ENCODE measurements around the gene OTUB1. TPM values are rescaled to one million over a fixed set of nuclear protein-coding genes. Genes with fewer than 3 reads are reported as not detected.

The OTUB1 gene
- total and polyA plus RNA-seq, 9 of the 15 experiments (the other 6 are each of a cell fraction or from before 2014, with no cell fraction given): 29.5 to 134 (median 66.1) TPM

DNA sequence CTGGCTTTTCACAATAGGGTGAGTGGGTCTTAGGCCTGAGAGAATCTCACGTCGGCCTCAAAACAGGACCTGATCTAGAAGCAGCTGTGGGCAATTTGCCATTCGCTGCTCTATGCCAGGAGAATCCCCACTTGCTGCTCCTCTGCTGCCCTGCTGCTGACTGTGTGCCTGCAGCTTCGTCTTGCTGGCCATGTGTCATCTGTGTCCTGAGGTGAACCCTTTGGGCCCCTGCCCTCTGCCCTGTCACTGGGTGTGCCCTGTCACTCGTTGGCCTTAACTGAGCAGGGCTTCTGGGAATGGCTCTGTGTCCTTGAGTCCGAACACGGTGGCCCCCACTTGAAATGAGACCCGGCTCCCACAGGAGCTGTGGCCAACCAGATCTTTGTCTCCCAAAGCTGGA, 41.3 kb upstream of the OTUB1 start:
- peaks cover 38 to 46% of the 10 kb centered on the region in 2 experiments for H3K4me1 ChIP-seq (replicated peaks in 1 of 2; ENCODE audit: control insufficient read depth in 2 of 2, insufficient read depth in 2 of 2, low read length in 2 of 2)
- ChIA-PET POLR2A (interaction anchor here (0.6 to 3.4 kb wide), 6 partner anchors 10 to 380 kb away, joined by 3 to 14 read pairs (median 3); no protein-coding TSS in a partner anchor), CTCF (ENCODE audit: low intra/inter-chr PET ratio) (interaction anchor here (0.6 to 2.0 kb wide), 3 partner anchors 104 to 208 kb away, joined by 3 to 21 read pairs (median 3); no protein-coding TSS in a partner anchor)
- H3K9ac ChIP-seq (ENCODE audit: insufficient read depth in 1 of 2, low read depth in 2 of 2, low read length in 2 of 2): peak overlapping the region in 1 of 2 experiments; percentile 71; a peak in 2 of 4 replicates
- in situ Hi-C loops (cut with MboI): loop anchor here (10.0 kb wide), 1 partner anchor 110 kb away; the partner anchor contains the start of gene MARK2
- H3K79me2 ChIP-seq (ENCODE audit: control insufficient read depth, insufficient read depth, low read length): peaks cover 55% of the 10 kb centered on the region
- DNase-seq (ENCODE audit: extremely low read depth in 1 of 4, low spot score in 3 of 4): no peak
- H3K9me1 ChIP-seq (ENCODE audit: control insufficient read depth, insufficient read depth, low read length): peaks cover 4% of the 10 kb centered on the region
- peaks cover 78% of the 10 kb centered on the region for H3K36me3 ChIP-seq (ENCODE audit: control insufficient read depth, insufficient read depth, low read length)
- no peak overlapping the region for H3K4me3 ChIP-seq
- ATAC-seq: peak; percentile 48
- H3K4me2 ChIP-seq (ENCODE audit: insufficient read depth, low read length): peak overlapping the region; percentile 24; the same call in 1 of the 2 replicates
- H3K9me3 ChIP-seq (replicated peaks; ENCODE audit: control insufficient read depth, insufficient read depth, low read depth, low read length): no peaks in the 10 kb centered on the region
- H2AFZ ChIP-seq (ENCODE audit: low read depth, low read length): no peak overlapping the region
- H4K20me1 ChIP-seq (replicated peaks; ENCODE audit: control insufficient read depth, insufficient read depth, low read length): peaks cover 15% of the 10 kb centered on the region; the same call in 1 of the 2 replicates
- intact Hi-C loops (cut with micrococcal nuclease): loop anchor here (1.0 kb wide), 1 partner anchor 108 kb away; no protein-coding TSS in a partner anchor
- H3K27me3 ChIP-seq (ENCODE audit: control insufficient read depth in 2 of 2, insufficient read depth in 2 of 2, low read length in 2 of 2): no peaks in the 10 kb centered on the region
- no peak overlapping the region; the same call in 2 of the 3 replicates for H3K27ac ChIP-seq (ENCODE audit: extremely low read depth, low read depth, low read length)
- BruUV-seq (replicated peaks): no TSS peak
- WGBS (ENCODE audit: insufficient coverage, low coverage, missing lambda C conversion rate): 47% methylated on average over 8 of the region's 8 CpGs
- FAIRE-seq: no peak
- TF ChIP-seq, protein P1, sequence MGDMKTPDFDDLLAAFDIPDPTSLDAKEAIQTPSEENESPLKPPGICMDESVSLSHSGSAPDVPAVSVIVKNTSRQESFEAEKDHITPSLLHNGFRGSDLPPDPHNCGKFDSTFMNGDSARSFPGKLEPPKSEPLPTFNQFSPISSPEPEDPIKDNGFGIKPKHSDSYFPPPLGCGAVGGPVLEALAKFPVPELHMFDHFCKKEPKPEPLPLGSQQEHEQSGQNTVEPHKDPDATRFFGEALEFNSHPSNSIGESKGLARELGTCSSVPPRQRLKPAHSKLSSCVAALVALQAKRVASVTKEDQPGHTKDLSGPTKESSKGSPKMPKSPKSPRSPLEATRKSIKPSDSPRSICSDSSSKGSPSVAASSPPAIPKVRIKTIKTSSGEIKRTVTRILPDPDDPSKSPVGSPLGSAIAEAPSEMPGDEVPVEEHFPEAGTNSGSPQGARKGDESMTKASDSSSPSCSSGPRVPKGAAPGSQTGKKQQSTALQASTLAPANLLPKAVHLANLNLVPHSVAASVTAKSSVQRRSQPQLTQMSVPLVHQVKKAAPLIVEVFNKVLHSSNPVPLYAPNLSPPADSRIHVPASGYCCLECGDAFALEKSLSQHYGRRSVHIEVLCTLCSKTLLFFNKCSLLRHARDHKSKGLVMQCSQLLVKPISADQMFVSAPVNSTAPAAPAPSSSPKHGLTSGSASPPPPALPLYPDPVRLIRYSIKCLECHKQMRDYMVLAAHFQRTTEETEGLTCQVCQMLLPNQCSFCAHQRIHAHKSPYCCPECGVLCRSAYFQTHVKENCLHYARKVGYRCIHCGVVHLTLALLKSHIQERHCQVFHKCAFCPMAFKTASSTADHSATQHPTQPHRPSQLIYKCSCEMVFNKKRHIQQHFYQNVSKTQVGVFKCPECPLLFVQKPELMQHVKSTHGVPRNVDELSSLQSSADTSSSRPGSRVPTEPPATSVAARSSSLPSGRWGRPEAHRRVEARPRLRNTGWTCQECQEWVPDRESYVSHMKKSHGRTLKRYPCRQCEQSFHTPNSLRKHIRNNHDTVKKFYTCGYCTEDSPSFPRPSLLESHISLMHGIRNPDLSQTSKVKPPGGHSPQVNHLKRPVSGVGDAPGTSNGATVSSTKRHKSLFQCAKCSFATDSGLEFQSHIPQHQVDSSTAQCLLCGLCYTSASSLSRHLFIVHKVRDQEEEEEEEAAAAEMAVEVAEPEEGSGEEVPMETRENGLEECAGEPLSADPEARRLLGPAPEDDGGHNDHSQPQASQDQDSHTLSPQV (IDR thresholded peaks at IDR 0.05): peak; percentile 65
- no peak for TF ChIP-seq ZNF174 (CRISPR knock-in tag; IDR thresholded peaks at IDR 0.05)
- TF ChIP-seq, protein P2, sequence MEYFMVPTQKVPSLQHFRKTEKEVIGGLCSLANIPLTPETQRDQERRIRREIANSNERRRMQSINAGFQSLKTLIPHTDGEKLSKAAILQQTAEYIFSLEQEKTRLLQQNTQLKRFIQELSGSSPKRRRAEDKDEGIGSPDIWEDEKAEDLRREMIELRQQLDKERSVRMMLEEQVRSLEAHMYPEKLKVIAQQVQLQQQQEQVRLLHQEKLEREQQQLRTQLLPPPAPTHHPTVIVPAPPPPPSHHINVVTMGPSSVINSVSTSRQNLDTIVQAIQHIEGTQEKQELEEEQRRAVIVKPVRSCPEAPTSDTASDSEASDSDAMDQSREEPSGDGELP (CRISPR knock-in tag; IDR thresholded peaks at IDR 0.05; ENCODE audit: borderline replicate concordance): 0 out of 2 replicates have a peak, but pooled peaks have one; percentile 6
- TF ChIP-seq, protein P3, sequence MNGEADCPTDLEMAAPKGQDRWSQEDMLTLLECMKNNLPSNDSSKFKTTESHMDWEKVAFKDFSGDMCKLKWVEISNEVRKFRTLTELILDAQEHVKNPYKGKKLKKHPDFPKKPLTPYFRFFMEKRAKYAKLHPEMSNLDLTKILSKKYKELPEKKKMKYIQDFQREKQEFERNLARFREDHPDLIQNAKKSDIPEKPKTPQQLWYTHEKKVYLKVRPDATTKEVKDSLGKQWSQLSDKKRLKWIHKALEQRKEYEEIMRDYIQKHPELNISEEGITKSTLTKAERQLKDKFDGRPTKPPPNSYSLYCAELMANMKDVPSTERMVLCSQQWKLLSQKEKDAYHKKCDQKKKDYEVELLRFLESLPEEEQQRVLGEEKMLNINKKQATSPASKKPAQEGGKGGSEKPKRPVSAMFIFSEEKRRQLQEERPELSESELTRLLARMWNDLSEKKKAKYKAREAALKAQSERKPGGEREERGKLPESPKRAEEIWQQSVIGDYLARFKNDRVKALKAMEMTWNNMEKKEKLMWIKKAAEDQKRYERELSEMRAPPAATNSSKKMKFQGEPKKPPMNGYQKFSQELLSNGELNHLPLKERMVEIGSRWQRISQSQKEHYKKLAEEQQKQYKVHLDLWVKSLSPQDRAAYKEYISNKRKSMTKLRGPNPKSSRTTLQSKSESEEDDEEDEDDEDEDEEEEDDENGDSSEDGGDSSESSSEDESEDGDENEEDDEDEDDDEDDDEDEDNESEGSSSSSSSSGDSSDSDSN (IDR thresholded peaks at IDR 0.05; ENCODE audit: borderline replicate concordance in 1 of 2, low read depth in 2 of 2, low read length in 2 of 2): no peak
- peak; percentile 25 for TF ChIP-seq RBBP5 (IDR thresholded peaks at IDR 0.05; ENCODE audit: borderline replicate concordance, insufficient read depth, low read length, poor library complexity, severe bottlenecking)
- no peak for TF ChIP-seq ZNF134 (CRISPR knock-in tag; conservative IDR thresholded peaks at IDR 0.05)
- TF ChIP-seq L3MBTL2 (IDR thresholded peaks at IDR 0.05): peak; percentile 51; the same call in 1 of the 2 replicates
- TF ChIP-seq, protein P4, sequence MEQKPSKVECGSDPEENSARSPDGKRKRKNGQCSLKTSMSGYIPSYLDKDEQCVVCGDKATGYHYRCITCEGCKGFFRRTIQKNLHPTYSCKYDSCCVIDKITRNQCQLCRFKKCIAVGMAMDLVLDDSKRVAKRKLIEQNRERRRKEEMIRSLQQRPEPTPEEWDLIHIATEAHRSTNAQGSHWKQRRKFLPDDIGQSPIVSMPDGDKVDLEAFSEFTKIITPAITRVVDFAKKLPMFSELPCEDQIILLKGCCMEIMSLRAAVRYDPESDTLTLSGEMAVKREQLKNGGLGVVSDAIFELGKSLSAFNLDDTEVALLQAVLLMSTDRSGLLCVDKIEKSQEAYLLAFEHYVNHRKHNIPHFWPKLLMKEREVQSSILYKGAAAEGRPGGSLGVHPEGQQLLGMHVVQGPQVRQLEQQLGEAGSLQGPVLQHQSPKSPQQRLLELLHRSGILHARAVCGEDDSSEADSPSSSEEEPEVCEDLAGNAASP (IDR thresholded peaks at IDR 0.05): peak; percentile 81
- no peak for TF ChIP-seq NFE2 (IDR thresholded peaks at IDR 0.05; ENCODE audit: low read depth)
- TF ChIP-seq, protein P5, sequence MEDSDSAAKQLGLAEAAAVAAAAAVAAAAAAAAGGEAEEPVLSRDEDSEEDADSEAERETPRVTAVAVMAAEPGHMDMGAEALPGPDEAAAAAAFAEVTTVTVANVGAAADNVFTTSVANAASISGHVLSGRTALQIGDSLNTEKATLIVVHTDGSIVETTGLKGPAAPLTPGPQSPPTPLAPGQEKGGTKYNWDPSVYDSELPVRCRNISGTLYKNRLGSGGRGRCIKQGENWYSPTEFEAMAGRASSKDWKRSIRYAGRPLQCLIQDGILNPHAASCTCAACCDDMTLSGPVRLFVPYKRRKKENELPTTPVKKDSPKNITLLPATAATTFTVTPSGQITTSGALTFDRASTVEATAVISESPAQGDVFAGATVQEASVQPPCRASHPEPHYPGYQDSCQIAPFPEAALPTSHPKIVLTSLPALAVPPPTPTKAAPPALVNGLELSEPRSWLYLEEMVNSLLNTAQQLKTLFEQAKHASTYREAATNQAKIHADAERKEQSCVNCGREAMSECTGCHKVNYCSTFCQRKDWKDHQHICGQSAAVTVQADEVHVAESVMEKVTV (CRISPR knock-in tag; IDR thresholded peaks at IDR 0.05): no peak

Data from K562 (cell line).